GM12801 (cell line): ENCODE measurements around the gene SLC17A4.

Experiments used
- TF ChIP-seq, protein P1 (sequence below): IDR thresholded peaks from one replicate; pipeline ENCODE4 v1.5.1; 2011; ENCODE audit warnings: control low read depth; ENCODE audit not compliant: insufficient read length; ENCODE audit errors: extremely low read depth

Gene SLC17A4

DNA sequence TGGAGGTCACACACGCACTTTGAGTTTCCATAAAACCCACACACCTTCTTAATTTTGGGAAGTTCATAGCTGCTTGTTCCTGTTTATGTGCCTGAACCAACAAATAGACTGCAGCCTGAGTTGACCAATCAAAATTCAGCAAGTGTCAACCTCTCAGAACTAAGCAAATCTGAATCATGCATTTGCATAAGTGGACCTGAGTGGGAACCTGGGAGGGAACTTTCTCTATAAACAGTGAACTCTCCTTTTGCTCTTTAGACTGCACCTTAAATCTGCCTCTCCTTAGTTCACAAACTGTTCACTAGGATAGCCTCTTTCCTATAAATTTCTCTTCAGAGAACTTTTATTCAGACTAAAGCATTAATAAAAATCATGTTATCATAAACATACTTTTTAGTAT is 39.4 kb downstream of the SLC17A4 start:
- TF ChIP-seq, protein P1, sequence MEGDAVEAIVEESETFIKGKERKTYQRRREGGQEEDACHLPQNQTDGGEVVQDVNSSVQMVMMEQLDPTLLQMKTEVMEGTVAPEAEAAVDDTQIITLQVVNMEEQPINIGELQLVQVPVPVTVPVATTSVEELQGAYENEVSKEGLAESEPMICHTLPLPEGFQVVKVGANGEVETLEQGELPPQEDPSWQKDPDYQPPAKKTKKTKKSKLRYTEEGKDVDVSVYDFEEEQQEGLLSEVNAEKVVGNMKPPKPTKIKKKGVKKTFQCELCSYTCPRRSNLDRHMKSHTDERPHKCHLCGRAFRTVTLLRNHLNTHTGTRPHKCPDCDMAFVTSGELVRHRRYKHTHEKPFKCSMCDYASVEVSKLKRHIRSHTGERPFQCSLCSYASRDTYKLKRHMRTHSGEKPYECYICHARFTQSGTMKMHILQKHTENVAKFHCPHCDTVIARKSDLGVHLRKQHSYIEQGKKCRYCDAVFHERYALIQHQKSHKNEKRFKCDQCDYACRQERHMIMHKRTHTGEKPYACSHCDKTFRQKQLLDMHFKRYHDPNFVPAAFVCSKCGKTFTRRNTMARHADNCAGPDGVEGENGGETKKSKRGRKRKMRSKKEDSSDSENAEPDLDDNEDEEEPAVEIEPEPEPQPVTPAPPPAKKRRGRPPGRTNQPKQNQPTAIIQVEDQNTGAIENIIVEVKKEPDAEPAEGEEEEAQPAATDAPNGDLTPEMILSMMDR = no peak

DNA sequence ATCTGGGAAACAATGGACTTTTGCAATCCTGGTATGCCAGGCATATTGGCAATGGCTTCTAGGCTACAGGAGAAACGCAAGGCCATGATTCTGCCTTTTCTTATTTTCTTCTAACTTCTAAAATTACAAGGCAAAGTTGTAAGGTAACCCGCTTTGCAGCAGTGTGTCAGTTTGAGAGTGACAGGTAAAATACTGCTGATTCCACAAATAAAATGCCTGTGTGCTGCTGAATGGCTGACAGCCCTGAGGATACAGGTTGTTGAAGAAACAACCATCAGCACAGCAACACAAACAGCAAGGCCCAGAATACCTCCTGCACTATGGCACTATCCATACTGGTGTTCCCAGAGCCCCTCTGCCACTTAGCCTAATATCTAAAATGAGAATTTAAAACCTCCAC is 40.2 kb downstream of the SLC17A4 start:
- TF ChIP-seq, protein P1 = no peak

DNA sequence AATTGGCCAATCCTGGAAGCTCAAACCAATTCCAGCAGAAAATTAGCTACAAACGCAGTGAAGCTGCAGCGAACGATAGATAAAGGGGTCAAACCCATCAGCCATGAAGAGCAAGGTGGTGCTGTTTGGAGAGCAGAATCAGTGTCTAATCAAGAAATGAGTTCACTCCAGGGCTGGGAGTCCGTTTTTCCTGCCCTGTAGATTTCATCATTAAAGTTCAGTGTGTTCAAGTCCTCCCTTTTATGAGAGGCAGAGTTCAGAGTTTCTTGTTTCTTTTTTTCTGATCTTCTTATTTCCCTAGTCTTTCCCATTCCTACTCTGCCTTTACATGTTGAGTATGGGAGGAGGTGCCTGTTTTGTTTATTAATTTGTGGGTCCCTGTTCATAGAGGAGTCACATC is 46.9 kb downstream of the SLC17A4 start:
- TF ChIP-seq, protein P1 = no peak

DNA sequence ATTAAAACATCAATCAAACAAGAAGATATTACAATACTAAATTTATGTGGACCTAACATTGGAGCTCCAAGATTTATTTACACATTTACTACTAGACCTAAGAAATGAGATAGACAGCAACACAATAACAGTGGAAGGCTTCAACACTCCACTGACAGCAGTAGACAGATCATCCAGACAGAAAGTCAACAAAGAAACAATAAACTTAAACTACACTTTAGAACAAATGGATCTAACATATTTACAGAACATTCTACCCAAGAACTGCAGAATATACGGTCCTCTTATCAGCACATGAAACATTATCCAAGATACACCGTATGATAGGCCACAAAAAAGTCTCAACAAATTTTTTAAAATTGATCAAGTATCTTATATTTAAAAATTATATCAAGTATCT is 50.3 kb downstream of the SLC17A4 start:
- TF ChIP-seq, protein P1 = no peak

DNA sequence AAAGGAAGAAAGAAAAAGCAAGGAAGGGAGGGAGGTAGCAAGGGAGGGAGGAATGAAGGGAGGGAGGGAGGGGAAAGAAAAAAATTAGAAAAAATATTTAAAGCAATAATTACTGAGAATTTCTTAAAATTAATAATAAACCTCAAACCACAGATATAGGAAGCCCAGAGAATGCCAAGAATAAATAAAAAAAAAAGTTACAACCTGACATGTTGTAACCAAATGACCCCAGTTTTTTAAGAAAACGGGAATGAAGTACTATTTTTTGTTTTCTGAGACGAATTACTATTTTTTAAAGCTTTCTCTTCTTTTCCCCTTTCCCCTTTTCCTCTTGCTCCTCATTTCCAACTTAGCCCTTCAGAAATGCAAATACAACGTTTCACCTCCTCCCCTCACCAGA is 60.7 kb downstream of the SLC17A4 start:
- TF ChIP-seq, protein P1 = no peak

DNA sequence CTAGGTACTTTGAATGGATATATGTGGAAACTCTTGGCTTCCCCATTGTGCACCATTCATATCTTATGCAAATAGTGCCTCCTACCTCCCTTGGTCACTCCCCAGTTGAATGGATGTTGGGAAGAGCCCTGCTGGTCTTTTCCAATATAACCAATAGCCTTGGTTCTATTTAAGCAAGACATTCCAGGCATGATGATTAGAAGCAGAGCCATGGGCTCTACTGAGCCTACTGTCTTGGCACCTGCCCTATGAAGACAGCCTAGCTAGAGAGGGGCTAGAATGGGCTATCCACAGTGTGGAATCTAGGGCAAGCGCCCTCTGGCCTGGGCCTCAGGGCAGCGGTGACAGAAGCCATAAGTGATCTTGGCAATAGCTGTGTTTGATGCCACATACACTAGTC is 61.7 kb downstream of the SLC17A4 start:
- TF ChIP-seq, protein P1 = no peak

DNA sequence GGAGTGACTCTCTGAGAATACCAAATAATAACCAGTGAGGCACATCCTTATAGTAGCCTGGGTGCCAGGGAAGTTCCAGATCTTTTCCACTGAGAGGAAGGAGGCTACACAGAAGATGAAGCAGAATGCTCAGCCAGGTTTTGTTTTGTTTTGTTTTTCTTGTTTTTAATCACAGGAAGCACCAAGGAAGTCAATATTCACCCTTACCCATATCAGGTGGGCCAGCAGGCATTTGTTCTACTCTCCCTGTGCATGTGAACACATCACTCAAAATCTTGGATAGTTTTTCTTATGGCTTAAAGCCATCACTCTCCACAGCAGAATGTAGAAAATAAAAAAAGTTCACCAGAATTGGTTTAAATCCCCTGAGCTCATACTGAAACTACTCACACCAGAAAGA is 66.8 kb downstream of the SLC17A4 start:
- TF ChIP-seq, protein P1 = no peak

DNA sequence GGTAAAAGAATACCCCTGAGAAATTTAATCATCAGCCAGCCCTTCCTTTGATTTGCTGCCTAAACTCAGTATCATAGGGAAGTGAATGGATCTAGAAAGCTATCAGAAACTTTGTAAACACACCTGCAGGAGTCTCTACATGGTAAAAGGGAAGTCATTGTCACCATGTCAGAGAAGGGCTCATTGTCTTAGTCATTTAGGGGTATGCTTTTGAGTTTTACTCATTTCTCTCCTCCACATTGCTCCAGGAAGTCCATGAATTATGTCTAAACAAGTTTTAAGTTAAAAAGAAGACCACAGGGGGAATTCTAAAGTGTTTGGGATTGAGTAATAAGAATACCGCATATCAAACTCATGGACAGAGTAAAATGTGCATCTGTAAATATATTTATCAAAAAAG is 74.8 kb downstream of the SLC17A4 start:
- TF ChIP-seq, protein P1 = no peak
